Measurements from ENCODE around the gene C11orf98. TPM values are rescaled to one million over a fixed set of nuclear protein-coding genes. Genes with fewer than 3 reads are reported as not detected.
"Not testable (repeated sequence)": the region's sequence is repeated elsewhere in the genome, so short reads cannot be mapped to it uniquely, and the experiment has no call there.

The C11orf98 gene
- total and polyA plus RNA-seq, 2 donors (not counting 1 experiment from before 2014, with no cell fraction given), result 33.4 to 38.2 TPM

DNA sequence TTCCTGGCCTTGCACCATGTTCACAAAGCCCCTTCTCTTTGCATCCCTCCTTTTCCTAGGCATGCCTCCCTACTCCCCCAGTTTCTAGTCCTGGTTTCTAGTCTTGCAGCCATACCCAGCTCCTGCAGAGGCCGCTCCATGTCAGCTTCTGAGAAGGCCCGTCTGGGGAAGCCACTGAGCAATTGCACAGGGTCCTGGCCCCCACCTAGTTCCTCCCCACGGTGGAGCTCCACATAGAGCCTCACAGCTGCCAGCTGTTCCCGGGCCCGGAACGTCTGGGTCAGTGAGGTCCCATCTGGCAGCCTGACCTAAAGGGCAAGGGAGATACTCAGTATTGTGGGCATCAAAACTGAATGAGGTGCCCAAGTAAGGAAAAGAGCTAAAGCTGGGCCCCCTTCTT is 11.7 kb upstream of the C11orf98 start:
- no peaks in the 10 kb centered on the region for H3K9me3 ChIP-seq (ENCODE audit: control insufficient read depth, insufficient read depth, low read depth, low read length)
- H3K27me3 ChIP-seq (ENCODE audit: control insufficient read depth, insufficient read depth, low read length), result no peaks in the 10 kb centered on the region
- H3K79me2 ChIP-seq (ENCODE audit: control insufficient read depth, insufficient read depth, low read length), result peaks cover 15% of the 10 kb centered on the region
- peaks cover 5% of the 10 kb centered on the region for H3K4me1 ChIP-seq (ENCODE audit: control insufficient read depth, extremely low read depth, insufficient read depth, low read length)
- DNase-seq (ENCODE audit: low read depth in 2 of 2), result no peak
- no peaks in the 10 kb centered on the region for H4K20me1 ChIP-seq (ENCODE audit: control insufficient read depth, extremely low read depth, insufficient read depth, low read length)
- H3K4me2 ChIP-seq (ENCODE audit: extremely low read depth, insufficient read depth, low read length), result no peak overlapping the region
- no peak overlapping the region for H2AFZ ChIP-seq (ENCODE audit: low read length)
- H3K36me3 ChIP-seq (ENCODE audit: control insufficient read depth, insufficient read depth, low read length), result peaks cover 7% of the 10 kb centered on the region
- no peak overlapping the region for H3K4me3 ChIP-seq (replicated peaks in 1 of 4; ENCODE audit: control extremely low read depth in 1 of 4, insufficient read depth in 1 of 4, low read depth in 3 of 4, low read length in 4 of 4)
- H3K27ac ChIP-seq (ENCODE audit: insufficient read depth, low read length), result no peak overlapping the region
- TF ChIP-seq EZH2 (IDR thresholded peaks at IDR 0.05; ENCODE audit: low read length, missing control alignments), result no peak
- TF ChIP-seq, protein P1, sequence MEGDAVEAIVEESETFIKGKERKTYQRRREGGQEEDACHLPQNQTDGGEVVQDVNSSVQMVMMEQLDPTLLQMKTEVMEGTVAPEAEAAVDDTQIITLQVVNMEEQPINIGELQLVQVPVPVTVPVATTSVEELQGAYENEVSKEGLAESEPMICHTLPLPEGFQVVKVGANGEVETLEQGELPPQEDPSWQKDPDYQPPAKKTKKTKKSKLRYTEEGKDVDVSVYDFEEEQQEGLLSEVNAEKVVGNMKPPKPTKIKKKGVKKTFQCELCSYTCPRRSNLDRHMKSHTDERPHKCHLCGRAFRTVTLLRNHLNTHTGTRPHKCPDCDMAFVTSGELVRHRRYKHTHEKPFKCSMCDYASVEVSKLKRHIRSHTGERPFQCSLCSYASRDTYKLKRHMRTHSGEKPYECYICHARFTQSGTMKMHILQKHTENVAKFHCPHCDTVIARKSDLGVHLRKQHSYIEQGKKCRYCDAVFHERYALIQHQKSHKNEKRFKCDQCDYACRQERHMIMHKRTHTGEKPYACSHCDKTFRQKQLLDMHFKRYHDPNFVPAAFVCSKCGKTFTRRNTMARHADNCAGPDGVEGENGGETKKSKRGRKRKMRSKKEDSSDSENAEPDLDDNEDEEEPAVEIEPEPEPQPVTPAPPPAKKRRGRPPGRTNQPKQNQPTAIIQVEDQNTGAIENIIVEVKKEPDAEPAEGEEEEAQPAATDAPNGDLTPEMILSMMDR (conservative IDR thresholded peaks at IDR 0.05 in 1 of 2, IDR thresholded peaks at IDR 0.05 in 1 of 2; ENCODE audit: low read depth in 1 of 2, low read length in 2 of 2), result no peak
- no peak overlapping the region for H3K9ac ChIP-seq (ENCODE audit: insufficient read depth, low read length)

DNA sequence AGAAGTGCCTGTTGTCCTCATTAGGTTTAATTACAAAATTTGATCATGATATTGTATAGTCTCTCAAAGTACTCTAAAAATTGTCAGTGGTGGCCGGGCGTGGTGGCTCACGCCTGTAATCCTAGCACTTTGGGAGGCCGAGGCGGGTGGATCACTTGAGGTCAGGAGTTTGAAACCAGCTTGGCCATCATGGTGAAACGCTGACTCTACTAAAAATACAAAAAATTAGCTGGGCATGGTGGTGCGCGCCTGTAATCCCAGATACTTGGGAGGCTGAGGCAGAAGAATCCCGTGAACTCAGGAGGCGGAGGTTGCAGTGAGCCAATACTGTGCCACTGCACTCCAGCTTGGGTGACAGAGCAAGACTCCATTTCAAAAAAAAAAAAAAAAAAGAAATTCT is 10.4 kb upstream of the C11orf98 start:
- not testable (repeated sequence) for H4K20me1 ChIP-seq (ENCODE audit: control insufficient read depth, extremely low read depth, insufficient read depth, low read length); H3K36me3 ChIP-seq (ENCODE audit: control insufficient read depth, insufficient read depth, low read length); H3K4me3 ChIP-seq (replicated peaks in 1 of 4; ENCODE audit: control extremely low read depth in 1 of 4, insufficient read depth in 1 of 4, low read depth in 3 of 4, low read length in 4 of 4); DNase-seq (ENCODE audit: low read depth in 2 of 2); H3K9ac ChIP-seq (ENCODE audit: insufficient read depth, low read length); H3K9me3 ChIP-seq (ENCODE audit: control insufficient read depth, insufficient read depth, low read depth, low read length); H3K27ac ChIP-seq (ENCODE audit: insufficient read depth, low read length); H3K4me2 ChIP-seq (ENCODE audit: extremely low read depth, insufficient read depth, low read length); H3K4me1 ChIP-seq (ENCODE audit: control insufficient read depth, extremely low read depth, insufficient read depth, low read length); H2AFZ ChIP-seq (ENCODE audit: low read length); H3K27me3 ChIP-seq (ENCODE audit: control insufficient read depth, insufficient read depth, low read length)
- peaks cover 18% of the 10 kb centered on the region for H3K79me2 ChIP-seq (ENCODE audit: control insufficient read depth, insufficient read depth, low read length)

DNA sequence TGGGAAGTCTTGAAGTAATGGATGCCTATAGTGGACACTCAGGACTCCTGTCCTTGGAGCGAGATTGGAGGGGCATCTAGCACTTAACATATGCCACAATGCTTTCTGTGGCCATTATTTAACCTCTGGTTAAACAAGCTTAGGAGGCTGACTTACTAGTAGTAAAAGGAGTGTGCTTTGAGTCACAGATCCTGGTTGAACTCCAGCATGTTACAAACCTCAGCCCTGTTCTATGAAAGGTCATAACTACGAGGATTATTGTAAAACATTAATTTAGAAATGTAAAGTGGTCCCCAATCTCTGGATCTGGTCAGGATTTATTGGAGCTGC is 8.2 kb upstream of the C11orf98 start:
- no peak overlapping the region for H2AFZ ChIP-seq (ENCODE audit: low read length)
- H3K27me3 ChIP-seq (ENCODE audit: control insufficient read depth, insufficient read depth, low read length), result no peaks in the 10 kb centered on the region
- peaks cover 4% of the 10 kb centered on the region for H3K4me1 ChIP-seq (ENCODE audit: control insufficient read depth, extremely low read depth, insufficient read depth, low read length)
- H3K9me3 ChIP-seq (ENCODE audit: control insufficient read depth, insufficient read depth, low read depth, low read length), result no peaks in the 10 kb centered on the region
- H4K20me1 ChIP-seq (ENCODE audit: control insufficient read depth, extremely low read depth, insufficient read depth, low read length), result no peaks in the 10 kb centered on the region
- peaks cover 7% of the 10 kb centered on the region for H3K36me3 ChIP-seq (ENCODE audit: control insufficient read depth, insufficient read depth, low read length)
- TF ChIP-seq, protein P1 (conservative IDR thresholded peaks at IDR 0.05 in 1 of 2, IDR thresholded peaks at IDR 0.05 in 1 of 2; ENCODE audit: low read depth in 1 of 2, low read length in 2 of 2), result no peak
- no peak for TF ChIP-seq EZH2 (IDR thresholded peaks at IDR 0.05; ENCODE audit: low read length, missing control alignments)
- H3K4me3 ChIP-seq (replicated peaks in 1 of 4; ENCODE audit: control extremely low read depth in 1 of 4, insufficient read depth in 1 of 4, low read depth in 3 of 4, low read length in 4 of 4), result peak overlapping the region in 1 of 4 experiments; percentile 63
- no peak overlapping the region for H3K9ac ChIP-seq (ENCODE audit: insufficient read depth, low read length)
- no peak overlapping the region for H3K4me2 ChIP-seq (ENCODE audit: extremely low read depth, insufficient read depth, low read length)
- H3K79me2 ChIP-seq (ENCODE audit: control insufficient read depth, insufficient read depth, low read length), result peaks cover 13% of the 10 kb centered on the region
- no peak overlapping the region for H3K27ac ChIP-seq (ENCODE audit: insufficient read depth, low read length)
- no peak for DNase-seq (ENCODE audit: low read depth in 2 of 2)
